Neural cell (in vitro differentiated cells): ENCODE measurements around the gene MLPH. TPM values are rescaled to one million over a fixed set of nuclear protein-coding genes. Genes with fewer than 3 reads are reported as not detected.

Experiments
- H2AFZ ChIP-seq: fragments of 200-600, 300-800 bp; sonication (generic), shearing (Covaris generic); 2 replicates; pipeline ENCODE4 v1.6.0; 2014; ENCODE audit warnings: low read depth, mild to moderate bottlenecking, antibody characterized with exemption, low read length, moderate library complexity
- H3F3A ChIP-seq: fragments of 200-600 bp; shearing (Covaris generic); 2 replicates; pipeline ENCODE4 v1.6.1; 2016; ENCODE audit warnings: mild to moderate bottlenecking, moderate library complexity, mixed read lengths, antibody characterized with exemption, low read length; ENCODE audit not compliant: insufficient read depth, poor library complexity, severe bottlenecking
- H3K27ac ChIP-seq: fragments of 200-600, 300-800 bp; sonication (generic), shearing (Covaris generic); 2 replicates; pipeline ENCODE4 v1.5.1; 2014; ENCODE audit warnings: mild to moderate bottlenecking, low read length, moderate library complexity
- H3K27me3 ChIP-seq: fragments of 300-800, 200-600 bp; sonication (generic), shearing (Covaris generic); 2 replicates; pipeline ENCODE4 v1.6.0; 2014; ENCODE audit warnings: mild to moderate bottlenecking, low read depth, low read length, moderate library complexity; ENCODE audit not compliant: insufficient read depth
- H3K36me3 ChIP-seq: fragments of 300-800, 200-600 bp; sonication (generic), shearing (Covaris generic); 2 replicates; pipeline ENCODE4 v1.5.1; 2014; ENCODE audit warnings: mild to moderate bottlenecking, antibody characterized with exemption, low read length, moderate library complexity; ENCODE audit not compliant: insufficient read depth
- H3K4me2 ChIP-seq: fragments of 300-800, 200-600 bp; sonication (generic), shearing (Covaris generic); 2 replicates; pipeline ENCODE4 v1.6.0; 2014; ENCODE audit warnings: mild to moderate bottlenecking, low read length
- H3K4me3 ChIP-seq: fragments of 300-800, 200-600 bp; sonication (generic), shearing (Covaris generic); 2 replicates; pipeline ENCODE4 v1.5.1; 2014; ENCODE audit warnings: mild to moderate bottlenecking, low read length, moderate library complexity
- H3K79me2 ChIP-seq: fragments of 200-600 bp; shearing (Covaris generic); replicated peaks from 2 replicates; pipeline ENCODE4 v1.6.0; 2014; ENCODE audit warnings: mild to moderate bottlenecking, low read length, moderate library complexity; ENCODE audit not compliant: insufficient read depth
- H3K9ac ChIP-seq: fragments of 300-800, 200-600 bp; sonication (generic), shearing (Covaris generic); 2 replicates; pipeline ENCODE4 v1.6.1; 2016; ENCODE audit warnings: mild to moderate bottlenecking, low read length, mixed read lengths
- H3K9me2 ChIP-seq: fragments of 200-600 bp; shearing (Covaris generic); 2 replicates; pipeline ENCODE4 v1.6.1; 2016; ENCODE audit warnings: mild to moderate bottlenecking, low read length, mixed read lengths; ENCODE audit not compliant: insufficient read depth
- H3K9me3 ChIP-seq: fragments of 200-600, 300-800 bp; sonication (generic), shearing (Covaris generic); 2 replicates; pipeline ENCODE4 v1.6.1; 2016; ENCODE audit warnings: mild to moderate bottlenecking, mixed run types, low read length, moderate library complexity, mixed read lengths
- H4K20me1 ChIP-seq: fragments of 200-600 bp; shearing (Covaris generic); 2 replicates; pipeline ENCODE4 v1.6.1; 2016; ENCODE audit warnings: mild to moderate bottlenecking, mixed run types; ENCODE audit not compliant: insufficient read depth
- EP300 ChIP-seq: fragments of 450-650 bp; conservative IDR thresholded peaks from 2 replicates; pipeline ENCODE4 v1.6.1; 2014; ENCODE audit warnings: antibody characterized with exemption, mild to moderate bottlenecking, moderate library complexity; ENCODE audit not compliant: poor library complexity, severe bottlenecking
- EZH2 ChIP-seq: fragments of 200-600, 300-800 bp; shearing (Covaris generic), sonication (generic); IDR thresholded peaks from 2 replicates; pipeline ENCODE4 v1.6.1; 2014; ENCODE audit warnings: antibody characterized with exemption, low read length, borderline replicate concordance, mild to moderate bottlenecking; ENCODE audit not compliant: insufficient read depth, poor library complexity, severe bottlenecking
- MXI1 ChIP-seq: fragments of 450-650 bp; conservative IDR thresholded peaks from 2 replicates; pipeline ENCODE4 v1.6.1; 2014; ENCODE audit warnings: antibody characterized with exemption, mild to moderate bottlenecking; ENCODE audit not compliant: poor library complexity, severe bottlenecking
- POLR2AphosphoS5 ChIP-seq: IDR thresholded peaks from 2 replicates; pipeline ENCODE4 v1.6.1; 2012
- RAD21 ChIP-seq: fragments of 450-650 bp; conservative IDR thresholded peaks from 2 replicates; pipeline ENCODE4 v1.6.1; 2014; ENCODE audit warnings: antibody characterized with exemption, mild to moderate bottlenecking, moderate library complexity
- SMC3 ChIP-seq: fragments of 450-650 bp; conservative IDR thresholded peaks from 2 replicates; pipeline ENCODE4 v1.6.1; 2014; ENCODE audit warnings: antibody characterized with exemption, mild to moderate bottlenecking, moderate library complexity; ENCODE audit not compliant: poor library complexity
- TAF1 ChIP-seq: IDR thresholded peaks from 2 replicates; pipeline ENCODE4 v1.6.1; 2012; ENCODE audit warnings: low read depth
- polyA plus RNA-seq: library from polyadenylated mRNA; depleted of rRNA; stranded (reverse); fragments of >200 nt; gene quantifications from 2 replicates; pipeline ENCODE4 v1.2.3, GENCODE V29; 2014
- TF ChIP-seq, protein P1 (sequence below): fragments of 450-650 bp; IDR thresholded peaks from 2 replicates; pipeline ENCODE4 v1.5.1; 2014; ENCODE audit warnings: antibody characterized with exemption, mild to moderate bottlenecking, moderate library complexity; ENCODE audit not compliant: poor library complexity, severe bottlenecking
- TF ChIP-seq, protein P2 (sequence below): IDR thresholded peaks from 2 replicates; pipeline ENCODE4 v1.6.1; 2012; ENCODE audit warnings: borderline replicate concordance

Gene MLPH
- polyA plus RNA-seq, 1 donor from 2014 or later, result not detected

DNA sequence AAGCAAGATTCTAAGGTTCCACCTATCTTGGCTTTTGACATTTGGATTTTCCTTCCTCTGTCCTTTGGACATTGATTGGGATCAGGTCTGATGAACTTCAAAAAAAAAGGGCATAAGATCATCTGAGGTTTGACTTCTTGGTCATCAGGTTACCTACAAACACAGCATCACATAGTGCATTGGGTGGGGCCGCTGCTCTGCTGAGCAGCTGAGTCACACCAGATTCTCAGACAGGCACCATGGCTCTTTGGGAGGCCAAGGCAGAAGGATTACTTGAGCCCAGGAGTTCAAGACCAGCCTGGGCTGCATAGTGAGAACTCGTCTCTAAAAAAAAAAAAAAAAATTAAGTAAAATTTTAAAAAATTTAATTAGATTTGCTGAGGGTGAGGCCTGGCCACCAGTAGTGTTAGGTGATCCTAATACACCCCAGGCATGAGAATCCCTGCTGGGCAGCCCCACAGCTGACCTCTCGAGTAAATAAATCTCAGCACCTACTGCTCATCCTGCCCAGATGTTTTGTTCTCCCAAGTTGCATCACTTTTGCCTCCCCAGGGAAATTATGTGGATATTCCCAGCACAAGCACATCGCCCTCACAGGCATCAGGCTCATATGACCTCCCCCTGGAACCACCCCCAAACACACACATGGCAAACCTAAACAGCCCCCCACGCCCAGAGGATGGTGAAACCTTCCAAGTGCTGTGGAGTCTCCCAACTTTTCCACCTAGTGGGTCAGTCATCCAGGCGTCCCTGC is 5.3 kb downstream of the MLPH start:
- no peaks in the 10 kb centered on the region for H3K79me2 ChIP-seq
- no peak overlapping the region for H3K4me3 ChIP-seq
- no peaks in the 10 kb centered on the region for H3K9me2 ChIP-seq
- H3K27me3 ChIP-seq, result peaks cover 24% of the 10 kb centered on the region
- H3K9me3 ChIP-seq, result peaks cover 12% of the 10 kb centered on the region
- no peak overlapping the region for H3K27ac ChIP-seq
- no peaks in the 10 kb centered on the region for H3K36me3 ChIP-seq
- no peak overlapping the region for H3K9ac ChIP-seq
- H2AFZ ChIP-seq, result no peak overlapping the region
- no peaks in the 10 kb centered on the region for H3F3A ChIP-seq
- H3K4me2 ChIP-seq, result no peak overlapping the region
- TF ChIP-seq, protein P1, sequence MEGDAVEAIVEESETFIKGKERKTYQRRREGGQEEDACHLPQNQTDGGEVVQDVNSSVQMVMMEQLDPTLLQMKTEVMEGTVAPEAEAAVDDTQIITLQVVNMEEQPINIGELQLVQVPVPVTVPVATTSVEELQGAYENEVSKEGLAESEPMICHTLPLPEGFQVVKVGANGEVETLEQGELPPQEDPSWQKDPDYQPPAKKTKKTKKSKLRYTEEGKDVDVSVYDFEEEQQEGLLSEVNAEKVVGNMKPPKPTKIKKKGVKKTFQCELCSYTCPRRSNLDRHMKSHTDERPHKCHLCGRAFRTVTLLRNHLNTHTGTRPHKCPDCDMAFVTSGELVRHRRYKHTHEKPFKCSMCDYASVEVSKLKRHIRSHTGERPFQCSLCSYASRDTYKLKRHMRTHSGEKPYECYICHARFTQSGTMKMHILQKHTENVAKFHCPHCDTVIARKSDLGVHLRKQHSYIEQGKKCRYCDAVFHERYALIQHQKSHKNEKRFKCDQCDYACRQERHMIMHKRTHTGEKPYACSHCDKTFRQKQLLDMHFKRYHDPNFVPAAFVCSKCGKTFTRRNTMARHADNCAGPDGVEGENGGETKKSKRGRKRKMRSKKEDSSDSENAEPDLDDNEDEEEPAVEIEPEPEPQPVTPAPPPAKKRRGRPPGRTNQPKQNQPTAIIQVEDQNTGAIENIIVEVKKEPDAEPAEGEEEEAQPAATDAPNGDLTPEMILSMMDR, result no peak
- TF ChIP-seq SMC3 (no peak), POLR2AphosphoS5 (no peak), MXI1 (no peak), RAD21 (no peak), TAF1 (no peak)
- TF ChIP-seq, protein P2, sequence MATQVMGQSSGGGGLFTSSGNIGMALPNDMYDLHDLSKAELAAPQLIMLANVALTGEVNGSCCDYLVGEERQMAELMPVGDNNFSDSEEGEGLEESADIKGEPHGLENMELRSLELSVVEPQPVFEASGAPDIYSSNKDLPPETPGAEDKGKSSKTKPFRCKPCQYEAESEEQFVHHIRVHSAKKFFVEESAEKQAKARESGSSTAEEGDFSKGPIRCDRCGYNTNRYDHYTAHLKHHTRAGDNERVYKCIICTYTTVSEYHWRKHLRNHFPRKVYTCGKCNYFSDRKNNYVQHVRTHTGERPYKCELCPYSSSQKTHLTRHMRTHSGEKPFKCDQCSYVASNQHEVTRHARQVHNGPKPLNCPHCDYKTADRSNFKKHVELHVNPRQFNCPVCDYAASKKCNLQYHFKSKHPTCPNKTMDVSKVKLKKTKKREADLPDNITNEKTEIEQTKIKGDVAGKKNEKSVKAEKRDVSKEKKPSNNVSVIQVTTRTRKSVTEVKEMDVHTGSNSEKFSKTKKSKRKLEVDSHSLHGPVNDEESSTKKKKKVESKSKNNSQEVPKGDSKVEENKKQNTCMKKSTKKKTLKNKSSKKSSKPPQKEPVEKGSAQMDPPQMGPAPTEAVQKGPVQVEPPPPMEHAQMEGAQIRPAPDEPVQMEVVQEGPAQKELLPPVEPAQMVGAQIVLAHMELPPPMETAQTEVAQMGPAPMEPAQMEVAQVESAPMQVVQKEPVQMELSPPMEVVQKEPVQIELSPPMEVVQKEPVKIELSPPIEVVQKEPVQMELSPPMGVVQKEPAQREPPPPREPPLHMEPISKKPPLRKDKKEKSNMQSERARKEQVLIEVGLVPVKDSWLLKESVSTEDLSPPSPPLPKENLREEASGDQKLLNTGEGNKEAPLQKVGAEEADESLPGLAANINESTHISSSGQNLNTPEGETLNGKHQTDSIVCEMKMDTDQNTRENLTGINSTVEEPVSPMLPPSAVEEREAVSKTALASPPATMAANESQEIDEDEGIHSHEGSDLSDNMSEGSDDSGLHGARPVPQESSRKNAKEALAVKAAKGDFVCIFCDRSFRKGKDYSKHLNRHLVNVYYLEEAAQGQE, result no peak
- H4K20me1 ChIP-seq, result no peaks in the 10 kb centered on the region

DNA sequence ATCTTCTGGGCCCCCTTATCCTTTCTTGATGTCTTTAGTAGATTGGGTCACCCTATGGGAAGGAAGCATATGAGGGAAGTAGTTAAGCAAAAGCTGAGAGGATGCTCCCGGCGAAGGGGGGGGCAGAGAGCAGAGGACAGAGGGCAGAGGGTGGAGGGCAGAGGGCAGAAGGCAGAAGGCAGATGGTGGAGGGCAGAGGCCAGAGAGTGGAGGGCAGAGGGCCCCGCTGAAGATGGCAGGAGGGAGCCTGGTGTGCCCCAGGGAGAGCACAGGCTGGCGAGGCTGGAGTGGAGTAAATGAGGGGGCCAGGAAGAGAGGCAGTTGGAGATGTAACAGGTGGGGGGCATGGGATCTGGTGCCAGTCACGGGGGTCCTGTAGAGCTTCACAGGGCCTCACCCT is 7.0 kb downstream of the MLPH start:
- Histone ChIP-seq H3K9me2 (no peaks in the 10 kb centered on the region), H3K27ac (no peak overlapping the region), H3F3A (no peaks in the 10 kb centered on the region), H3K4me2 (no peak overlapping the region), H3K9ac (no peak overlapping the region), H3K4me3 (no peak overlapping the region), H3K27me3 (peaks cover 7% of the 10 kb centered on the region), H3K36me3 (no peaks in the 10 kb centered on the region), H3K9me3 (peaks cover 12% of the 10 kb centered on the region), H3K79me2 (no peaks in the 10 kb centered on the region), H2AFZ (no peak overlapping the region), H4K20me1 (no peaks in the 10 kb centered on the region)
- TF ChIP-seq EP300, result no peak
- TF ChIP-seq, protein P2, result no peak
- TF ChIP-seq EZH2, result no peak
- TF ChIP-seq TAF1, result no peak
- TF ChIP-seq RAD21, result no peak
- TF ChIP-seq SMC3, result no peak
- no peak for TF ChIP-seq MXI1
- TF ChIP-seq, protein P1, result no peak
- no peak for TF ChIP-seq POLR2AphosphoS5
